Suprapubic skin (tissue), 4 donors: ENCODE measurements around the gene SMYD3. TPM values are rescaled to one million over a fixed set of nuclear protein-coding genes. Genes with fewer than 3 reads are reported as not detected.

Experiments
- DNase-seq, 2 donors: peaks; one replicate each; pipeline ENCODE4 v3.0.0-alpha.2; 2019; ENCODE audit warnings: low spot score in 2 of 2
- H3K27ac ChIP-seq: fragments of 200-600 bp; sonication (generic); one replicate; pipeline ENCODE4 v1.5.1; 2019
- H3K27me3 ChIP-seq: fragments of 200-600 bp; sonication (generic); one replicate; pipeline ENCODE4 v1.5.1; 2019
- H3K36me3 ChIP-seq: fragments of 200-600 bp; sonication (generic); one replicate; pipeline ENCODE4 v1.5.1; 2019
- H3K4me1 ChIP-seq: fragments of 200-600 bp; sonication (generic); one replicate; pipeline ENCODE4 v1.5.1; 2019
- H3K4me3 ChIP-seq: fragments of 200-600 bp; sonication (generic); one replicate; pipeline ENCODE4 v1.5.1; 2019; ENCODE audit warnings: mild to moderate bottlenecking
- H3K9me3 ChIP-seq: fragments of 200-600 bp; sonication (generic); one replicate; pipeline ENCODE4 v1.5.1; 2019
- CTCF ChIP-seq, 2 donors: fragments of 200-600 bp in 1 of 2; fragments of 450-650 bp in 1 of 2; sonication (generic) in 1 of 2; IDR thresholded peaks; one replicate each; pipeline ENCODE4 v1.5.1; 2016 to 2019; ENCODE audit warnings: antibody characterized with exemption in 2 of 2, mild to moderate bottlenecking in 1 of 2, moderate library complexity in 1 of 2
- EP300 ChIP-seq: sonication (generic); formaldehyde crosslinking; IDR thresholded peaks from one replicate; pipeline ENCODE4 v1.6.1; 2017; ENCODE audit warnings: antibody characterized with exemption
- POLR2A ChIP-seq, 2 donors: fragments of 450-650 bp; IDR thresholded peaks; one replicate each; pipeline ENCODE4 v1.6.1; 2017; ENCODE audit warnings: antibody characterized with exemption in 2 of 2, mild to moderate bottlenecking in 2 of 2, moderate library complexity in 2 of 2
- POLR2AphosphoS5 ChIP-seq, 3 donors: sonication (generic); formaldehyde crosslinking; IDR thresholded peaks; one replicate each; pipeline ENCODE4 v1.6.1; 2017; ENCODE audit warnings: antibody characterized with exemption in 3 of 3
- WGBS: methylation state at CpG from one replicate; pipeline ENCODE4 v1.1.5; 2018; 5-methylcytosine and 5-hydroxymethylcytosine counted together
- total RNA-seq, 4 donors: library from RNA; depleted of rRNA; stranded (reverse); fragments of >200 nt; gene quantifications; one replicate each; pipeline ENCODE4 v1.1.0, GENCODE V29; 2016

The SMYD3 gene
- total RNA-seq, 4 donors from 2014 or later = 14.5 to 33.6 (median 18.9) TPM

- no peak for TF ChIP-seq EP300
- no peak for TF ChIP-seq POLR2A (IDR thresholded peaks at IDR 0.05)
- TF ChIP-seq CTCF (IDR thresholded peaks at IDR 0.05) = no peak
- no peak for TF ChIP-seq POLR2AphosphoS5 (IDR thresholded peaks at IDR 0.05)
- Histone ChIP-seq H3K27me3 (no peaks in the 10 kb centered on the region), H3K9me3 (no peaks in the 10 kb centered on the region), H3K27ac (no peak overlapping the region), H3K4me3 (no peak overlapping the region), H3K4me1 (no peaks in the 10 kb centered on the region), H3K36me3 (no peaks in the 10 kb centered on the region)
- DNase-seq = no peak
- 89% methylated on average over 4 of the region's 4 CpGs for WGBS
Measured at GRCh38 chr1:246338546-246338945, 168.5 kb downstream of the SMYD3 start.

- no peak for DNase-seq
- Histone ChIP-seq H3K4me1 (no peaks in the 10 kb centered on the region), H3K27me3 (no peaks in the 10 kb centered on the region), H3K27ac (no peak overlapping the region), H3K9me3 (no peaks in the 10 kb centered on the region), H3K4me3 (no peak overlapping the region), H3K36me3 (no peaks in the 10 kb centered on the region)
- no peak for TF ChIP-seq POLR2A (IDR thresholded peaks at IDR 0.05)
- no peak for TF ChIP-seq EP300
- no peak for TF ChIP-seq CTCF (IDR thresholded peaks at IDR 0.05)
- no peak for TF ChIP-seq POLR2AphosphoS5 (IDR thresholded peaks at IDR 0.05)
- WGBS = 89% methylated on average over 4 of the region's 4 CpGs
Measured at GRCh38 chr1:246338098-246338497, 169.0 kb downstream of the SMYD3 start.

- no peak for TF ChIP-seq EP300
- TF ChIP-seq CTCF (IDR thresholded peaks at IDR 0.05) = no peak
- no peak for TF ChIP-seq POLR2A (IDR thresholded peaks at IDR 0.05)
- TF ChIP-seq POLR2AphosphoS5 (IDR thresholded peaks at IDR 0.05) = no peak
- H3K4me1 ChIP-seq = no peaks in the 10 kb centered on the region
- DNase-seq = no peak
- H3K27ac ChIP-seq = no peak overlapping the region
- no peak overlapping the region for H3K4me3 ChIP-seq
- H3K9me3 ChIP-seq = no peaks in the 10 kb centered on the region
- H3K27me3 ChIP-seq = no peaks in the 10 kb centered on the region
- H3K36me3 ChIP-seq = no peaks in the 10 kb centered on the region
- 84% methylated on average over 5 of the region's 5 CpGs for WGBS
Measured at GRCh38 chr1:246335151-246335550, 171.9 kb downstream of the SMYD3 start.

- H3K4me3 ChIP-seq = no peak overlapping the region
- TF ChIP-seq POLR2AphosphoS5 (IDR thresholded peaks at IDR 0.05) (no peak), CTCF (IDR thresholded peaks at IDR 0.05) (no peak), POLR2A (IDR thresholded peaks at IDR 0.05) (no peak), EP300 (no peak)
- no peaks in the 10 kb centered on the region for H3K36me3 ChIP-seq
- no peak overlapping the region for H3K27ac ChIP-seq
- DNase-seq = no peak
- H3K4me1 ChIP-seq = no peaks in the 10 kb centered on the region
- no peaks in the 10 kb centered on the region for H3K9me3 ChIP-seq
- 87% methylated on average over 1 of the region's 1 CpG for WGBS
- no peaks in the 10 kb centered on the region for H3K27me3 ChIP-seq
Measured at GRCh38 chr1:246333855-246334254, 173.2 kb downstream of the SMYD3 start.

- no peak overlapping the region for H3K27ac ChIP-seq
- H3K9me3 ChIP-seq = no peaks in the 10 kb centered on the region
- no peaks in the 10 kb centered on the region for H3K36me3 ChIP-seq
- no peak for DNase-seq
- H3K27me3 ChIP-seq = no peaks in the 10 kb centered on the region
- TF ChIP-seq EP300 (no peak), CTCF (IDR thresholded peaks at IDR 0.05) (no peak), POLR2AphosphoS5 (IDR thresholded peaks at IDR 0.05) (no peak), POLR2A (IDR thresholded peaks at IDR 0.05) (no peak)
- WGBS = 46% methylated on average over 1 of the region's 1 CpG
- H3K4me3 ChIP-seq = no peak overlapping the region
- no peaks in the 10 kb centered on the region for H3K4me1 ChIP-seq
Measured at GRCh38 chr1:246332078-246332477, 175.0 kb downstream of the SMYD3 start.
